Colon (tissue), 2 donors: ENCODE data around the gene MRFAP1.
"Not testable (repeated sequence)": the region's sequence is repeated elsewhere in the genome, so short reads cannot be mapped to it uniquely, and the experiment has no call there.

ENCODE experiments used
- FAIRE-seq: peaks from 2 replicates; lab custom pipeline; 2012; peaks lifted over from hg19 to GRCh38; lab: Jason Lieb, UNC
- donor health status: control.
- donor health status: control.

Gene MRFAP1

DNA sequence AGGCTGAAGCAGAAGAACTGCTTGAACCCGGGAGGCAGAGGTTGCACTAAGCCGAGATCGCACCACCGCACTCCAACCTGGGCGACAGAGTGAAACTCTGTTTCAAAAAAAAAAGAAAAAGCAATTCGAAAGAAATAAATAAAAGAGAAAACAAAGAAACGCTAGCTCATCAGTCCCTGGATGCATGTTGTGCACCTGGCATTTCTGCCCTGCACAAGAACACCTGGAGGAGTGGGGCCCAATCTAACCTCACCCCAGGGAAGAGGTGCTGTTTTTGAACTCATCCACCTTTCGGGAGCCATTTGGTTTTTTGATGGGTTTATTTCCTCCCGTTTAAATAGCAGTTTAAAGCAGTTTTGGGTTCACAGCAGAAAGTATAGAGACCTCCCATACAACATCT is 5.7 kb upstream of the MRFAP1 start:
- FAIRE-seq, result no peak

DNA sequence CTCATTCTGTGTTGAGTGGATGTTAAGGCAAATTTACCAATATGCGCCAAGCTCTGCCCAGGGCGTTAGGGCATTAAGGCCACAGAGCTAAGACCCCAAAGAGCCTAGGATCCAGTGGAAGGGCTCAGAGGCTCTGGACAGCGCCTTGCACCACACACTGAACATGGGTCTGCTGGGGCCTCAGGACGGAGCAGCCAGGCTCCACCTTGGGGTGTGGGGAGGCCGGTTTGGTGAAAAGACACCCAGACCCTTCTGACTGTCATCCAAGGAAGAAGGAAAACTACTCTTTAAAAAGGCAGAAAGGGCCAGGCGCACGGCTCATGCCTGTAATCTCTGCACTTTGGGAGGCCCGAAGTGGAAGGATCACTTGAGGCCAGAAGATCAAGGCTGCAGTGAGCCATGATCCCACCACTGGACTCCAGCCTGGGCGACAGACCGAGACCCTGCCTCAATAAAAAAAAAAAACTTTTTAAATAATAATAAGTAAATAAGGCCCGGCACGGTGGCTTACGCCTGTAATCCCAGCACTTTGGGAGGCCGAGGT is 1.3 kb upstream of the MRFAP1 start:
- no peak for FAIRE-seq

DNA sequence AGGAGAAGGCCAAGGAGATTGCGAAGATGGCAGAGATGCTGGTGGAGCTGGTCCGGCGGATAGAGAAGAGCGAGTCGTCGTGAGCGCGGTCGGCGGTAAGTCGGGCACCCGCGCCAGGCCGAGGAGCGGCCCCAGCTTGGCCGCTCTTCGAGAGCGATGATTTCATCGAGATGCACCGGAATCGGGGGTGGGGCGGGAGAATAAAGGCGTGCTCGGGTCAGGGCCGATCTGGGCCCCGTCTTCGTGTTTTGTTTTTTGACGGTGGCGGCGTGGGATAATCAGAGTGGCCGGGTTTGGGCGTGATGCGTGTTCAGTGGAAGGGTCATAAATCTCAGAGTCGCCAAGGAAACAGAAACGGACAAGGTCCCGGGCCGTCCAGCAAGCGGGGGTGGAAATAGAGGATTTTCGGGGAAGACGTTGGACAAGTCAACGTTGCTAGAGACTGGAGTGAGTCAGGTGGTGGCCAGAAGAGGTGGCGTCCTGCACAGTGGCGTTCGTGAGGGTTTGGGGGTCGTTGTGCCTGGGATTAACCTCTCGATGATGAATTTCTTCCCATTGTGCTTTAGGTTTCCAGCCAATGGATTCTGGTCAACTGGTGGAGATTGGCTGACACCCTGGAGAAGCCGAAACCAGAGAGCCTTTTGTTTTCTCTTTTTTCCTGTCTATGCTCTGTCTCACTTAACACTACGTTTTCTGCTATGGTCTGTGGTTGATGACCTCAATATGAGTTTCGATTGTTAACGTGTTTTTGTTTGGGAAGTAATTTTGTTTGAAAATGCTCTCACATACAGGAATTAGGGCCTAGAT is 882 bp downstream of the MRFAP1 start:
- no peak for FAIRE-seq

DNA sequence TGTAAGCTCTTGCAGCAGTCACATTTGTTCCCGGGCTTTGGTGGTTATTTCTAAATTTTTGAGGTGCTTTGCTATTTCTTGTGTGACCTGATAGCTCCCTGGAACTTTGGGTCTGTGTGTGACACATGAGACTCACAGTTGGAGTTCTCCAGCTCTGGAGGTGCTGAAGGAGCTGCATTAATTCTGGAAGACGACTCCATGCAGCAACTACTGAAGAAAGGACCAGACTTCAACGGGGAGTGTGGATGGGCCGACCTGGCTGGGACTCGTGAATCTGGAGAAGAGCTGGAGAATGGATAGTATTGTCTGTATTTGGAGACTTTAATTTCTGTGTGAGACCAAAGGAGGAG is 1.5 kb downstream of the MRFAP1 start:
- FAIRE-seq, result no peak

DNA sequence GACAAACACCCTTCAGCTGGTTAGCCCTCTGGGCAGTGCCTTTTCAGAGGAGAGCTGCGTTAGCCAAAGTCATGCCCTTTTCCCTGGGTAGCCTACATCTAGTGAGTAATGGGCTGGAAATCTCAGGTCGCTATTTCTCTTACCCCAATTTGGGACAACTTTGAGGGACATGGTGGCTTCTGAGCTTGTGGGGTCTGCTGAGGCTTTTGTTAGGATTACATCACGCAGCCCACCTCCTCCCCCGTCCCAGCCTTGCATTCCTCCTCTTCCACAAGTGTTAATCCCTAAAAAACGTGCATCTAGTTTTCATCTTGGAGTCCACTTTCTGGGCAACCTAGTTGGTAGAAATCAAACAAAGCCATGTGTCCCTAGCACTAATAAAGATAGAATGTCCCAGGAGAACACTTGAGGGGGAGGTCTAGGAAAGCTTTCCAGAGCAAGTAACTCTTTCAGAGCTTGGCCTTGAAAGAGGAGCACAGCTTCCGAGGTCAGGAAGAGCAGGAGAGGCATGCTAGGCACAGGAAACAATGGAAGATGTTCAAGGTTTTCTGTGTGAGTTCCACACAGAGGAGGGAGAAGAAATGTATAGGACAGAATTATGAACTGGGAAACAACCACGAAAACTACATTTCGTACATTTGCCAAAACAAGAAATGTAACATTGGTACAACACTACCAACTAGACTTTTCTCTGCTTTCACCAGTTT is 2.8 kb downstream of the MRFAP1 start:
- no peak for FAIRE-seq

DNA sequence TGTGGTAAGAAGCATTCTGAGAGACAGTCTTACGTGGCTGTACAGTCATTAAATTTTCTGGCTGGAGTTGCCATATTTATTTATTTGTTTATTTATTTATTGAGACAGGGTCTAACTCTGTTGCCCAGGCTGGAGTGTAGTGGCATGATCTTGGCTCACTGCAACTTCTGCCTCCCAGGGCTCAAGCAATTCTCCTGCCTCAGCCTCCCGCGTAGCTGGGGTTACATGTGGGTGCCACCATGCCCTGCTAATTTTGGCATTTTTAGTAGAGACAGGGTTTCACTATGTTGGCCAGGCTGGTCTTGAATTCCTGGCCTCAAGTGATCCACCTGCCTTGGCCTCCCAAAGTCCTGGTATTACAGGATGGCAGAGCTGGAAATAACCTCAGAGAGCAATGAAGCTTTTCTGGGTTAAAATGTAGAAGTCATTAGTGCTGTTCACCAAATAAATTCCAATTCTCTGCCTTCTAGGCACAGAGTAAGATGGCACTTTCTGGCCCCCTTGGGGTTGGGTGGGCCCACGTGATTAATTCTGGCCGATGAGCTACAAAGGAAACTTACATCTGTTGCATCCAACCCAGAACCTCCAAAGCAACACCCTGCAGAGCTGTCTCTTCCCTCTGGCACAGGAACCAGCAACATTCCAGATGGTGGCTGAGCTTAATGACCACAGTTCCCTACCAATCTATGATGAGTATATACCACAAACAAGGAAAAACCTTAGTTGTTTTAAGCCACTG is 4.5 kb downstream of the MRFAP1 start:
- FAIRE-seq, result no peak

DNA sequence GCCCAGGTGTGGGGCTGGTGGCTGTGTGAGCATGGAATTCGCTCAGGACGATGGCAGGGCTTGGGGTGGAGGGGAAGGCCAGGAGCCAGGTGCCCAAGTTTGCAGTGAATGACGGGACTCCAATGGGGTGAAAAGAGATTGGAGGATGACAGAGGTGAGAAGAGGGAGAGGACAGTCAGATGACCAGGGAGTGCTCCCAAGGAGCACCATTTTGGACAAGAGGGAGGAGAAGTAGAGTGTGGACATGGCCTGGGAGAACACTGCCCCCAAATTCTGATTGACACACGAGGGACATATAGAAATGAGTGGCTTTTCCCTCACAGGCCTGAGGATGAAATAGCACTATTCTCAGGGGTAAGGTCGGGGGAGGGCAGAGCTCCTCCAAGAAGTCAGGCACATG is 6.7 kb downstream of the MRFAP1 start:
- no peak for FAIRE-seq

DNA sequence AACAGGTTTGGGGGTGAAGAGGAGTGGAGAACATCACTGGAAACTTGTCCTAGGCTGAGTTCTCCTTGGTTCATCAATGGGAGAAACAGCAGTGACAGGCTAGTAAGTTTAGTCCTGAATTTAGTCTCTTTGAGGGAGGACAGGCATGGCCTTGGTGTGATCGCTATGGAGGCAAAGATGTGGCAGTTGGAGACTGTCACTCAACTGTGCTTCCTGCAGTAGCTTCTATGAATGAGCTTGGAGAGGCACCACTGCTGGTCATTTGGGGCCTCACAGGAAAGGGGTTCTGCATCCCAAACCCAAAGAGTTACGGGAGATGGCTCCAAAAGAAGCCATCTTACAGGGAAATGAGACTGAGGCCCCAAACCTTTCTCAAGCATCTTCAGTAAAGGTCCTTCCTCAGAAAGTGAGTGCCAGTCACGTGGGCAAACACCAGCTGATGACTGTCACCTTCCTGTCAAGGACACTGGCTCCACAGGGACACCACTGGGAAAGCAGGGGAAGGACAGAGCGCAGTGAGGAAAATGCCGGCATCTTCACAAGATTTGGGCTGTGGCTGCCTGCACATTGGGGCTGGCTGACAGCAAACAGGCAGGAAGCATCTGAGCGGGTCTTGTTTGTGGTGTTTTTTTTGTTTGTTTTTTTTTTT is 7.2 kb downstream of the MRFAP1 start:
- FAIRE-seq, result no peak

DNA sequence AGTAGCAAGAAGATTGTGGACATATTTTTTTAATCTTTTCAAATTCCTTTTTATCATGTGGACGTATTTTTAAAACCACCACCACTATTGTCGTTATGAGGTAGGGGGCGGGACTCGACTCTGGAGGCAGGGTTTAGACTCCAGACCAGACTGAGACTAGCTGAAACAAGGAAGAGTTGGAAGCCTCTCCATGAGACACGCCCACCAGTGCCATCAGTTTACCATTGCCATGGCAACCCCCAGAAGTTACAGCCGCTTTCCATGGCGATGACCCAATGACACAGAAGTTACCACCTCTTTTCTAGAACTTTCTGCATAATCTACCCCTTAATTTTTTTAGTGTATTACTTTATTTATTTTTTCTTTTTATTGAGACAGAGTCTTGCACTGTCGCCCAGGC is 8.7 kb downstream of the MRFAP1 start:
- no peak for FAIRE-seq

DNA sequence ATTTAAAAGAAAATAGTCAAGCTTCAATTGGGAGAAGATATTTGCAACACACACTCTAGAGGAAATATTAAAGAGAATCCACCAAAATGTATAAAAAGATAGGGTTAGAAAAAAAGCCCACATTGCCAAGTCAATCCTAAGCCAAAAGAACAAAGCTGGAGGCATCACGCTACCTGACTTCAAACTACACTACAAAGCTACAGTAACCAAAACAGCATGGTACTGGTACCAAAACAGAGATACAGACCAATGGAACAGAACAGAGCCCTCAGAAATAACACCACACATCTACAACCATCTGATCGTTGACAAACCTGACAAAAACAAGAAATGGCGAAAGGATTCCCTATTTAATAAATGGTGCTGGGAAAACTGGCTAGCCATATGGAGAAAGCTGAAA is 13.7 kb downstream of the MRFAP1 start:
- FAIRE-seq, result not testable (repeated sequence)

DNA sequence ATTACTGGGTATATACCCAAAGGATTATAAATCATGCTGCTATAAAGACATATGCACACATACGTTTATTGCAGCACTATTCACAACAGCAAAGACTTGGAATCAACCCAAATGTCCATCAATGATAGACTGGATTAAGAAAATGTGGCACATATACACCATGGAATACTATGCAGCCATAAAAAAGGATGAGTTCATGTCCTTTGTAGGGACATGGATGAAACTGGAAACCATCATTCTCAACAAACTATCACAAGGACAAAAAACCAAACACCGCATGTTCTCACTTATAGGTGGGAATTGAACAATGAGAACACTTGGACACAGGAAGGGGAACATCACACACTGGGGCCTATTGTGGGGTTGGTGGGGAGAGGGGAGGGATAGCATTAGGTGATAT is 14.8 kb downstream of the MRFAP1 start:
- not testable (repeated sequence) for FAIRE-seq

DNA sequence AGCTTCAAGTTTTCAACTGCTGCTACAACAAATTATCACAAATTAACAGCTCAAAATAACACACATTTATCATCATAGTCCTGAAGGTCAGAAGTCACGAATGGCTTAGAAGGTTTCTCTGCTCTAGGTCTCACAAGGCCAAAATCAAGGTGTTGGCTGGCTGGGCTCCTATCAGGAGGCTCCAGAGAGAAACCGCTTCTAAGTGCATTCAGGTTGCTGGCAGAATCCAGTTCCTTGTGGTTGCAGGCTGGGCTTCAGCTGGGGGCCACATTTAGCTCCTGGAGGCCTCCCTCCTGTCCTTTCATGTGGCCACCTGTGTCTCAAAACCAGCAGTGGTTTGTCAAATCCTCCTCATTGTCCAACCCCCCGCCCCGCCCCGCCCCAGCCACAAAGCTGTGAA is 15.4 kb downstream of the MRFAP1 start:
- FAIRE-seq, result no peak

DNA sequence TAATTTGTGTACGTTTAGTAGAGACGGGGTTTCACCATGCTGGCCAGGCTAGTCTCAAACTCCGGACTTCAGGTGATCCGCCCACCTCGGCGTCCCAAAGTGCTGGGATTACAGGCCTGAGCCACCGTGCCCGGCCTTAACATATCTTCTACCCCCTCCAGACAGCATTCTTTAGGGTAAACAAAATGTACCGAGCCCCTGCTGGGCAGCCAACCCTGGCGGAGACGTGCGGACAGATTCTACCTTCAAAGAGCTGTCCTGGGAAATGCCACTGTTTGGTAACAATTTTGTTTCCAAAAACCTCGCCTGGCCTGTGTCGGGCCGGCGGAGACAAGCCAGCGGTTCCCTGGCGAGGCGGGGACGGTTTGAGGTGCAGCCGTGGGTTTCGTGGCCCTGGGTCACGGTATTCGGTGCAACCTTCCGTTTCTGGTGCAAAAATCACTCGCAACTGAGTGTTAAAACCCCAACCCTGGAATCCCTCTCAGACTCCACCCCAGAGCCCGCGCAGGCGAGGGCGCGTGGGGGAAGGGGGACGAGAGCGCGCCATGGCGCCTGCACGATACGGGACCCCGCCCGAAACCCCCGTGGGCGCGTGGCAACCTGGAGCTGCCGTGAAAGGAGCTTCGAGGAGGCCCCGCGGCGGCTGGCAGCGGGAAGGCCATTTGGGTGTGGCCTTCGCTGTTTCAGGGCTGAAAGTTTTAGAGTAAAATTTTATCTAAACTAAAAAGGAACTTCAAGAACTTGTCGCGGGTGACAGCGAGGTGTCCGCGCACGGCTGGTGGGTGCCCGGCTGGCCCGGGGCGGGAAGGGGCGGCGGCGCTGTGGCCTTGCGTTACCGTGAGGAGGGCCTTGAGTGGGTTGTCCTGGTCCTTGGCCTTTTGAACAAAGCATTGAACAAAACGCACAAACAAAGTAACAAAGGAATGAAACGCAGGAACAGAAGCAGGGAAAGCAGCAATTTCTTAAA is 17.0 kb downstream of the MRFAP1 start:
- FAIRE-seq, result no peak

DNA sequence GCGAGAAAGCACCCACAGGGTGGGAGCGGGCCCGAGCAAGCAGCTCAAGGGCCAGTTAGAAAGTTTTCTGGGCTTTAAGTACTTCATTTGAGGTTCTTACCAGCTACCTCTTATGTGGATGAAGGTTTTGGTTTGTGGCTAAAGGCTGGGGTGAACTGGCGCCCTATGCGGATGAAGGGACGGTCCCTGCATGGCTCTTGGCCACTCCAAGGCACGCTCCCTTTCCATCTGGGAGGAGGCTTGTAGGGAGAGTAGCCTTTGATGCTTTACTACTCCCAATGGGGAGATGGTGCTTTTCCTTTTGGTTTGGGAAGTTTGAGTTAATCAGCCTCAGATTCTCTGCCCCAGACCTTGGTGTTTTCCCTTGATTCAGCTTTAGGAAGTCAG is 17.7 kb downstream of the MRFAP1 start:
- FAIRE-seq, result no peak

DNA sequence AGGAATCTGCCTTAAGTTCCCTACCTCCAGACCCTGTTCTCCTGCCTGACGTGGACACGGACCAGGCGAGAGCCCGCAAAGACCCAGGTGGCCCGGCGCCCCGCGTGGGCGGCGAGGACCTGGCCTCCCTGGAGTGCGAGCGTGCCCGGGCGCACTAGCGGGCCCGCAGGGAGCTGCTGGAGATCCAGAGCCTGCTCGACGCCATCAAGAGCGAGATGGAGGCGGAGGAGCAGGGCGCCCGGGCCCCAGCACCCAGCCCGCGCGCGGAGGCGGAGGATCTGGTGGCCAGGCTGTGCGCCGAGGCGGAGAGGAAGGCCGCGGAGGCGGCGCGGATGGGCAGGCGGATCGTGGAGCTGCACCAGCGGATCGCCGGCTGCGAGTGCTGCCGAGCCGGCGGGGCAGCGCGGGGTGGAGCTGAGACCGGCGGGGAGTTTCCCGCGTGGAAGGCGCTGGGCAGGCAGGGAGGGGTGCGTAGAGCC is 18.2 kb downstream of the MRFAP1 start:
- no peak for FAIRE-seq

DNA sequence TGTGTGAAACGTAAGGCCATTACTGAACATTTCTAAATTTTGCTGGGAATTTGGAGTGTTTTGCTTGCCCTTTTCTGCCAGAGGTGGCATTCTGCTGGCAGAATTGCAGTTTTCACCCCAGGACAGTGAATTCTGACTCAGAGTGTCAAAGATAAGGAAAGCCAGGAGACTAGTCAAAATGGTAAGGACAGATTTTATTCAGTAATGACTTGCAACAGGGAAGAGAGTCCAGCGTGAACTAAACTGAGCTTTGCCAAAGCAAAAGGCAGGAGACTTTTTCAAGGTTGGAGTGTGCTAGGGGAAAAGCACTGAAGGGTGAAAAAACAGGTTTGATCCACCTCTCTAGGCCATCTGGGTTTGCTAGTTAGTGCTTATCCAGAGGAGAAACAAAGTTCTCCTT is 19.4 kb downstream of the MRFAP1 start:
- FAIRE-seq, result no peak

DNA sequence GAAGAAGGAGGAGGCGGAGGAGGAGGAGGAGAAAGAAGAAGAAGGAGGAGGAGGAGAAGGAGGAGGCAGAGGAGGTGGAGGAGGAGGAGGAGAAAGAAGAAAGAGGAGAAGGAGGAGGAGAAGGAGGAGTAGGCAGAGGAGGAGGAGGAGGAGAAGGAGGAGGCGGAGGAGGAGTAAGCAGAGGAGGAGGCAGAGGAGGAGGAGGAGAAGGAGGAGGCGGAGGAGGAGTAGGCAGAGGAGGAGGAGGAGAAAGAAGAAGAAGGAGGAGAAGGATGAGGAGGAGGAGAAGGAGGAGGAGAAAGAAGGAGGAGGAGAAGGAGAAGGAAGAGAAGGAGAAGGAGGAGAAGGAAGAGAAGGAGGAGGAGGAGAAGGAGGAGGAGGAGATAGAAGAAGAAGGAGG is 19.9 kb downstream of the MRFAP1 start:
- no peak for FAIRE-seq

DNA sequence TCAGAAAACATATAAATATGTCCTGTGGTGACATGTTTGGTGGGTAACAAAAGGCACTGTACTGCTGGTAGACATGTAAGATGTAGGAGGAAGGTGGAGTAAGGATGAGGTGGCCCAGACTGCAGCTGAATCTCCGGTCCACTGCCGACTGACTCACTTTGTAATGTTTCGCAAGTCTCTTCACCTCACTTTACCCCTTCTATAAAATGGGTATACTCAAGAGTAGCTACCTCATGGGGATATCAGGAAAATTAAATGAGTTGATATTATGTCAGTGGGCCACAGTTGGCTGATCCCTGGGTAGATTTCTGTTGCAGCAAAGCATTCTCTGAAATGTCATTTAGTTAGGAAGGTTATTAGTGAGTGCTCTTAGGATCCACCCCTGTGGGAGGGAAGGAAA is 22.1 kb downstream of the MRFAP1 start:
- FAIRE-seq, result no peak

DNA sequence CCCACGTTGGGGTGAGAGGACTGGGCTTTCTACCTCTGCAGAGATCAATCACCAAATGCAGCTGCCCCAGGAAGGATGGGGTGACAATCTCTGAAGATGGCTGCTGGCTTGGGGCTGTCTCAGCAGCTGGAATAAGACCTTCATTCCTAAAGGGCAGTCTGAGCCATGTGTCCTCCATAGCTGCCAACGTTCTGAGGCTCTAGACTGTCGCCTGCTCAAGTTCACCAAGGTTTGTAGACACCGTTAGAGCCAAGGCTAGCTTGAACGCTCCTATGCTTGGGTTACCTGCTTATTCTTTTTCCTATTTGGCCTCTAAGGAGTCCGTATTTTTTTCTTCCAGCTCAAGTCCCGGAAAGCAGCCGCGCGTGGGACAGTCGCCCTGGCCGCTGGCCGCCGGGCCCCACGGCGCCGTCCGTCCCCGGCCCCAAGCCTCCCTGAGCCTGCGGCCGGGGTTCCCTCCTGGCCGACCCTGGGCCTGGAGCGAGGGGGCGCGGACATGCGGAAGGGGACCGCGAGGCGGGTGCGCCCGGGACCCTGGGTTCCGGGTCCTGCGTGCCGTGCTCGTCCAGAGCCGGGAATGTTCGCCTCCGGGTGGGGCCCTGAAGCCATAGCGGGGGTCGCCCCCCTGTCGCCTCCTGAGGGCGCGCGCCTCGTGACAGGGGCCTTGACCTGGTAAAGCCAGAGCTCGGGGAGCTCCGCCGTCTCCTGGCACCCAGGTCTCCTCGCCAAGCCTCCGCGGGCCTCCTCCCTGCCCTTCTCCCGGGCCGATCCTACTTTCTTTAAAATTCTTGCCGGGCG is 23.3 kb downstream of the MRFAP1 start:
- FAIRE-seq, result no peak

DNA sequence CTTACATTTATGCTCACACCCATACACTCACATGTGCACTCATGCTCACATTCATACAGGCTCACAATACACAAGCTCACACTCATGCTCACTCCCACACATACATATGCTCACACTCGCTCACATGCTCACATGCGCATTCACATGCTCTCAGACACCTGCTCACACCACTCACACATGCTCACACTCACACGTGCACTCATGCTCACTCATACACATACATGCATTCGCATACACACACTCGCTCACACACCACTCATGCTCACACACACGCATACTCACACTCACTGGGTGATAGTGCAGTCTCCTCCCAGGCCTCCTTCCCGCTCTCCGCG is 24.8 kb downstream of the MRFAP1 start:
- no peak for FAIRE-seq
